Astrocyte (in vitro differentiated cells and primary cell): ENCODE results near the gene SYT15B.
"Not testable (repeated sequence)": the region's sequence is repeated elsewhere in the genome, so short reads cannot be mapped to it uniquely, and the experiment has no call there.

Source experiments
- EZH2 ChIP-seq: IDR thresholded peaks from 2 replicates; pipeline ENCODE4 v1.6.1; 2012; ENCODE audit warnings: mild to moderate bottlenecking, low read length, inconsistent platforms; ENCODE audit not compliant: insufficient read depth
- TF ChIP-seq, protein P1 (sequence below): IDR thresholded peaks from 2 replicates; pipeline ENCODE4 v1.5.1; 2011; ENCODE audit warnings: low read depth, mild to moderate bottlenecking, inconsistent platforms, low read length, moderate library complexity; ENCODE audit not compliant: insufficient read depth

DNA sequence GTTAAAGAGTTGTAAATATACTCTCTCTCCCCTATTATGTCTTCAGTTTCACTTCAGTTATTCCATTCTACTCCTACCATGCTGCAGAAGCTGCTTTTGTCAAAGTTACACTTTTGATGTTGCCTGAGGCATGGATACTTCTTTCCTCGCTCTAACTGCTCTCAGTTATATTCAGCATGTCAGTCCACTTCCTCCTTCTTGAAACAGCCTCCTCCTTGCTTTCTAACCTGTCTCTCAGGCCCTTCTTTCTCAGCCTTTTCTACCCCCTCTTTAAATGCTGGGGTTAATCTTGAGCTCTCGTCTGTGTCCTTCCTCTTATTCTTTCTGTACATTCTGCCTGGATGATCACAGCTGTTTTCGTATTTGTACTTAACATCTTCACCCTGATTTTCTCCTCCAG, 40.0 kb downstream of the SYT15B start:
- TF ChIP-seq, protein P1, sequence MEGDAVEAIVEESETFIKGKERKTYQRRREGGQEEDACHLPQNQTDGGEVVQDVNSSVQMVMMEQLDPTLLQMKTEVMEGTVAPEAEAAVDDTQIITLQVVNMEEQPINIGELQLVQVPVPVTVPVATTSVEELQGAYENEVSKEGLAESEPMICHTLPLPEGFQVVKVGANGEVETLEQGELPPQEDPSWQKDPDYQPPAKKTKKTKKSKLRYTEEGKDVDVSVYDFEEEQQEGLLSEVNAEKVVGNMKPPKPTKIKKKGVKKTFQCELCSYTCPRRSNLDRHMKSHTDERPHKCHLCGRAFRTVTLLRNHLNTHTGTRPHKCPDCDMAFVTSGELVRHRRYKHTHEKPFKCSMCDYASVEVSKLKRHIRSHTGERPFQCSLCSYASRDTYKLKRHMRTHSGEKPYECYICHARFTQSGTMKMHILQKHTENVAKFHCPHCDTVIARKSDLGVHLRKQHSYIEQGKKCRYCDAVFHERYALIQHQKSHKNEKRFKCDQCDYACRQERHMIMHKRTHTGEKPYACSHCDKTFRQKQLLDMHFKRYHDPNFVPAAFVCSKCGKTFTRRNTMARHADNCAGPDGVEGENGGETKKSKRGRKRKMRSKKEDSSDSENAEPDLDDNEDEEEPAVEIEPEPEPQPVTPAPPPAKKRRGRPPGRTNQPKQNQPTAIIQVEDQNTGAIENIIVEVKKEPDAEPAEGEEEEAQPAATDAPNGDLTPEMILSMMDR: not testable (repeated sequence)
- not testable (repeated sequence) for TF ChIP-seq EZH2
